Loucy (cell line): Measurements from ENCODE around the gene WIPI1.

Source experiments
- H2AFZ ChIP-seq: fragments of 200-600 bp; sonication (generic); 2 replicates; pipeline ENCODE4 v1.6.0; 2016; ENCODE audit warnings: antibody characterized with exemption, mild to moderate bottlenecking, low read length, moderate library complexity
- H3F3A ChIP-seq: fragments of 200-600 bp; 2 replicates; pipeline ENCODE4 v1.6.0; 2016; ENCODE audit warnings: antibody characterized with exemption, low read depth, mild to moderate bottlenecking
- H3K27me3 ChIP-seq: fragments of 200-600 bp; sonication (generic); 2 replicates; pipeline ENCODE4 v1.6.1; 2014; ENCODE audit warnings: low read length, mild to moderate bottlenecking; ENCODE audit not compliant: insufficient read depth, poor library complexity, severe bottlenecking
- H3K36me3 ChIP-seq: fragments of 200-600 bp; sonication (generic); 2 replicates; pipeline ENCODE4 v1.6.1; 2016; ENCODE audit warnings: low read length; ENCODE audit not compliant: insufficient read depth
- H3K4me1 ChIP-seq: fragments of 200-600 bp; sonication (generic); 2 replicates; pipeline ENCODE4 v1.5.1; 2014; ENCODE audit warnings: low read length, mild to moderate bottlenecking; ENCODE audit not compliant: insufficient read depth, poor library complexity, severe bottlenecking
- H3K4me2 ChIP-seq: fragments of 200-600 bp; sonication (generic); 2 replicates; pipeline ENCODE4 v1.6.0; 2014; ENCODE audit warnings: antibody characterized with exemption, low read length, low read depth, mild to moderate bottlenecking; ENCODE audit not compliant: poor library complexity, severe bottlenecking
- H3K4me3 ChIP-seq: fragments of 200-600 bp; sonication (generic); 2 replicates; pipeline ENCODE4 v1.5.1; 2014; ENCODE audit warnings: low read length, mild to moderate bottlenecking, mixed read lengths; ENCODE audit not compliant: poor library complexity, severe bottlenecking
- H3K79me2 ChIP-seq: fragments of 200-600 bp; sonication (generic); 2 replicates; pipeline ENCODE4 v1.6.1; 2014; ENCODE audit warnings: low read length; ENCODE audit not compliant: insufficient read depth
- H3K9ac ChIP-seq: fragments of 200-600 bp; sonication (generic); 2 replicates; pipeline ENCODE4 v1.6.0; 2014; ENCODE audit warnings: mild to moderate bottlenecking, low read depth, low read length, moderate library complexity; ENCODE audit not compliant: poor library complexity, severe bottlenecking
- H3K9me2 ChIP-seq: fragments of 200-600 bp; sonication (generic); replicated peaks from 2 replicates; pipeline ENCODE4 v1.6.1; 2016; ENCODE audit warnings: low read depth, low read length, mixed read lengths
- H3K9me3 ChIP-seq: fragments of 200-600 bp; sonication (generic); 2 replicates; pipeline ENCODE4 v1.6.1; 2014; ENCODE audit warnings: mild to moderate bottlenecking, antibody characterized with exemption, low read length, low read depth; ENCODE audit not compliant: insufficient read depth
- H4K20me1 ChIP-seq: fragments of 200-600 bp; sonication (generic); 2 replicates; pipeline ENCODE4 v1.6.0; 2014; ENCODE audit warnings: antibody characterized with exemption, low read length, mild to moderate bottlenecking; ENCODE audit not compliant: insufficient read depth, poor library complexity, severe bottlenecking
- EZH2phosphoT487 ChIP-seq: fragments of 200-600 bp; IDR thresholded peaks from 2 replicates; pipeline ENCODE4 v1.6.1; 2018; ENCODE audit warnings: antibody characterized with exemption, mild to moderate bottlenecking, moderate library complexity, borderline replicate concordance
- TF ChIP-seq, protein P1 (sequence below): fragments of 200-600 bp; sonication (generic); conservative IDR thresholded peaks from 2 replicates; pipeline ENCODE4 v1.5.1; 2014; ENCODE audit warnings: mild to moderate bottlenecking, antibody characterized with exemption, low read length

The WIPI1 gene

DNA sequence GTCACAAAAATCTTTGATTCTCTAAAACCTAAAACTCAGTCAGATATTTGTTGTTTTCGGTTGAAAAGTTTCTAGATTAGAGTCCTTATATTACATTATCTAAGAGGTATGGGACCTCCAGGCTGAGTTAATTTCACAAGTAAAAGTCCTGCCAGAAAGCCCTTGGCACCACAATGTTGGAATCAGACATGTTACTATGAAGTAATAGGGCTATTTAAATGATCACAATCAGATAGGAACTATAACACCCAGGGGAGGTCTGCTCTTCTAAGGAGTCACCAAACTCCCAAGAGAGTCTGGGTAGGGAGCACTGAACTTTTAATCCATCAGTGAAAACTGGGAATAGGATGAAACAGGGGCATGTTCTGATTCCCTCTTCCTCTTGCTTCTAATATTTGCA is 54.2 kb downstream of the WIPI1 start:
- TF ChIP-seq EZH2phosphoT487, result no peak
- TF ChIP-seq, protein P1, sequence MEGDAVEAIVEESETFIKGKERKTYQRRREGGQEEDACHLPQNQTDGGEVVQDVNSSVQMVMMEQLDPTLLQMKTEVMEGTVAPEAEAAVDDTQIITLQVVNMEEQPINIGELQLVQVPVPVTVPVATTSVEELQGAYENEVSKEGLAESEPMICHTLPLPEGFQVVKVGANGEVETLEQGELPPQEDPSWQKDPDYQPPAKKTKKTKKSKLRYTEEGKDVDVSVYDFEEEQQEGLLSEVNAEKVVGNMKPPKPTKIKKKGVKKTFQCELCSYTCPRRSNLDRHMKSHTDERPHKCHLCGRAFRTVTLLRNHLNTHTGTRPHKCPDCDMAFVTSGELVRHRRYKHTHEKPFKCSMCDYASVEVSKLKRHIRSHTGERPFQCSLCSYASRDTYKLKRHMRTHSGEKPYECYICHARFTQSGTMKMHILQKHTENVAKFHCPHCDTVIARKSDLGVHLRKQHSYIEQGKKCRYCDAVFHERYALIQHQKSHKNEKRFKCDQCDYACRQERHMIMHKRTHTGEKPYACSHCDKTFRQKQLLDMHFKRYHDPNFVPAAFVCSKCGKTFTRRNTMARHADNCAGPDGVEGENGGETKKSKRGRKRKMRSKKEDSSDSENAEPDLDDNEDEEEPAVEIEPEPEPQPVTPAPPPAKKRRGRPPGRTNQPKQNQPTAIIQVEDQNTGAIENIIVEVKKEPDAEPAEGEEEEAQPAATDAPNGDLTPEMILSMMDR, result no peak

DNA sequence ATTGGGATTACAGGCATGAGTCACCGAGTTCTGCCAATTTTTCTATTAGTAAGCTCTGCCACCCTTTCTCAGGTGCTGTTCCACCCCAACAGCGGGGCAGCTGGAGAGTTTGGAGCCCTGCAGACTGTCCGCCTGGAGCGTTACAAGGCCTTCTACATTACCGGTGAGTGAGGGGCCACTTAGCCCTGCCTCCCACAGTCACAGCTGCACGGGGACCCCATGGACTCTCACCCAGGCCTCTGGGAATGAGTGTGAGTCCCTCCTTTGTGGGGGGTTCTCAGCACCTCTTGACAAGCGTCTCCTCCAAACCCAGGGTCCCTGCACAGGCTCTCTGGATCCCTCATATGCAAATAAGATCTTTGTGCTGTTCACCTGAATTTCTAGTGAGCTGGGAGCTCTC is 56.0 kb downstream of the WIPI1 start:
- no peaks in the 10 kb centered on the region for H3F3A ChIP-seq
- H3K9ac ChIP-seq, result no peak overlapping the region
- H3K4me2 ChIP-seq, result no peak overlapping the region
- no peaks in the 10 kb centered on the region for H3K79me2 ChIP-seq
- H2AFZ ChIP-seq, result no peak overlapping the region
- H3K27me3 ChIP-seq, result peaks cover 6% of the 10 kb centered on the region
- no peak overlapping the region for H3K4me3 ChIP-seq
- no peaks in the 10 kb centered on the region for H4K20me1 ChIP-seq
- H3K9me2 ChIP-seq, result no peaks in the 10 kb centered on the region
- no peaks in the 10 kb centered on the region for H3K36me3 ChIP-seq
- no peaks in the 10 kb centered on the region for H3K9me3 ChIP-seq
- H3K4me1 ChIP-seq, result peaks cover 11% of the 10 kb centered on the region
- TF ChIP-seq EZH2phosphoT487, result no peak
- TF ChIP-seq, protein P1, result no peak

More for the DNA sequence above, 54.2 kb downstream of the WIPI1 start:
- Histone ChIP-seq H3K27me3 (peaks cover 6% of the 10 kb centered on the region), H3K4me2 (no peak overlapping the region), H3K9me3 (no peaks in the 10 kb centered on the region), H3K9me2 (no peaks in the 10 kb centered on the region), H4K20me1 (no peaks in the 10 kb centered on the region), H3K9ac (no peak overlapping the region), H3K4me1 (peaks cover 9% of the 10 kb centered on the region), H2AFZ (no peak overlapping the region), H3K79me2 (no peaks in the 10 kb centered on the region), H3K4me3 (no peak overlapping the region), H3K36me3 (no peaks in the 10 kb centered on the region), H3F3A (no peaks in the 10 kb centered on the region)

DNA sequence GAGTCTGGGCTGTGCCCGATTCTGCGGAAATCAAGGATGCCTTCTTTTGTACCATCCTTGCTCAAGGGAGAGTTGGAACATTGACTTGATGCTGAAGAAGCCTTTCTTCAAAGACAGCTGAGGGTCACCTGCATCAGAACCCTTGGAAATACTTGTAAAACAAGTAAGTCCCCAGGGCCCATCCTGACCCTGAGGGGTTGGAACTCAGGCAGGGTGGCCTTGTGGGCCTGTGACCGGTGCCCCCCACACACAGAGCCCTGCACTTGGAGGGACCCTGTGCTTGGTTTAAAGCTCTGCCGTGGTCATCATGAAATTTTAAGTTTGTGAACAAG is 56.9 kb downstream of the WIPI1 start:
- H3K4me3 ChIP-seq, result no peak overlapping the region
- H3K27me3 ChIP-seq, result peaks cover 6% of the 10 kb centered on the region
- H3K9ac ChIP-seq, result no peak overlapping the region
- H2AFZ ChIP-seq, result no peak overlapping the region
- no peak overlapping the region for H3K4me2 ChIP-seq
- H3F3A ChIP-seq, result no peaks in the 10 kb centered on the region
- no peaks in the 10 kb centered on the region for H4K20me1 ChIP-seq
- H3K9me3 ChIP-seq, result no peaks in the 10 kb centered on the region
- H3K79me2 ChIP-seq, result no peaks in the 10 kb centered on the region
- H3K9me2 ChIP-seq, result no peaks in the 10 kb centered on the region
- H3K4me1 ChIP-seq, result peaks cover 11% of the 10 kb centered on the region
- H3K36me3 ChIP-seq, result no peaks in the 10 kb centered on the region
- no peak for TF ChIP-seq EZH2phosphoT487
- TF ChIP-seq, protein P1, result no peak
